CD4-positive, alpha-beta T cell (primary cell): ENCODE measurements around the gene GALNT18. TPM values are rescaled to one million over a fixed set of nuclear protein-coding genes. Genes with fewer than 3 reads are reported as not detected.

ENCODE experiments used
- ATAC-seq: fragments of 200-7000 bp; cut with Tn5 transposase; one replicate; pipeline ENCODE4 v1.10.0; 2022; ENCODE audit warnings: mild to moderate bottlenecking; ENCODE audit not compliant: poor library complexity
- CTCF ChIA-PET: fragments of 350-600 bp; sonication (Branson Sonifier 250); formaldehyde crosslinking; loops from one replicate; lab custom pipeline; 2021; ENCODE audit warnings: antibody characterized with exemption, inconsistent platforms; lab: Charles Lee
- POLR2A ChIA-PET: fragments of 350-600 bp; sonication (Branson Sonifier 250); formaldehyde crosslinking; loops from one replicate; lab custom pipeline; 2021; ENCODE audit warnings: antibody characterized with exemption, inconsistent platforms; lab: Charles Lee
- DNase-seq, 14 experiments: peaks; one replicate each; pipeline ENCODE4 v3.0.0-alpha.2; 2013 to 2020; ENCODE audit warnings: mixed read lengths in 2 of 14
- H3K27ac ChIP-seq, 2 donors: one replicate each; pipeline versions ENCODE4 v1.5.1 to v1.7.0; 2013; ENCODE audit warnings: low read length in 2 of 2, low read depth in 1 of 2, mild to moderate bottlenecking in 1 of 2
- H3K27me3 ChIP-seq, 2 experiments: 1 replicate in 1 of 2; 2 replicates in 1 of 2; pipeline versions ENCODE4 v1.6.1 to v1.7.0; 2013; ENCODE audit warnings: low read length in 2 of 2, control low read depth in 1 of 2, mild to moderate bottlenecking in 1 of 2, moderate library complexity in 1 of 2; ENCODE audit not compliant: insufficient read depth in 2 of 2, control insufficient read depth in 1 of 2
- H3K36me3 ChIP-seq: one replicate; pipeline ENCODE4 v1.6.1; 2013; ENCODE audit warnings: low read length, control low read depth; ENCODE audit not compliant: insufficient read depth
- H3K4me1 ChIP-seq: one replicate; pipeline ENCODE4 v1.6.1; 2013; ENCODE audit warnings: low read length, control low read depth; ENCODE audit not compliant: insufficient read depth
- H3K4me3 ChIP-seq: one replicate; pipeline ENCODE4 v1.5.1; 2013; ENCODE audit warnings: mild to moderate bottlenecking, low read length, moderate library complexity
- H3K9me3 ChIP-seq, 2 experiments: 1 replicate in 1 of 2; 2 replicates in 1 of 2; pipeline versions ENCODE4 v1.6.1 to v1.7.0; 2013; ENCODE audit warnings: low read length in 2 of 2, mild to moderate bottlenecking in 2 of 2, control low read depth in 1 of 2, moderate library complexity in 1 of 2; ENCODE audit not compliant: control insufficient read depth in 1 of 2, insufficient read depth in 1 of 2
- H3K27ac Mint-ChIP-seq: one replicate; pipeline ENCODE4 v1.8.0; 2020; ENCODE audit warnings: mixed read lengths
- H3K27me3 Mint-ChIP-seq: one replicate; pipeline ENCODE4 v1.8.0; 2021; ENCODE audit warnings: mixed read lengths
- H3K36me3 Mint-ChIP-seq: one replicate; pipeline ENCODE4 v1.8.0; 2021; ENCODE audit warnings: low read depth, mixed read lengths
- H3K4me1 Mint-ChIP-seq: one replicate; pipeline ENCODE4 v1.8.0; 2021; ENCODE audit warnings: low read depth, mixed read lengths
- H3K4me3 Mint-ChIP-seq: one replicate; pipeline ENCODE4 v1.8.0; 2020; ENCODE audit warnings: mild to moderate bottlenecking, mixed read lengths
- H3K9me3 Mint-ChIP-seq: one replicate; pipeline ENCODE4 v1.8.0; 2020; ENCODE audit warnings: mixed read lengths
- intact Hi-C, 2 experiments: fragments of 100-400 bp; cut with DNase I in 1 of 2; cut with micrococcal nuclease in 1 of 2; formaldehyde crosslinking; loops; one replicate each; pipeline versions ENCODE4 v1.15.1 to v1.9.0; 2023 to 2025; cut with DNase I, micrococcal nuclease
- total RNA-seq, 174 experiments: library from RNA in 2 of 174; stranded (reverse) in 2 of 174; gene quantifications; one replicate each; pipeline ENCODE4 v1.2.3 and lab custom pipeline; 2021 to 2026
- TF ChIP-seq, protein P1 (sequence below): fragments of 200-600 bp; IDR thresholded peaks from one replicate; pipeline ENCODE4 v1.8.0; 2022; ENCODE audit warnings: antibody characterized with exemption, mild to moderate bottlenecking

Gene GALNT18
- total RNA-seq, 2 experiments from 2014 or later = 0.08 TPM; not detected in 1

DNA sequence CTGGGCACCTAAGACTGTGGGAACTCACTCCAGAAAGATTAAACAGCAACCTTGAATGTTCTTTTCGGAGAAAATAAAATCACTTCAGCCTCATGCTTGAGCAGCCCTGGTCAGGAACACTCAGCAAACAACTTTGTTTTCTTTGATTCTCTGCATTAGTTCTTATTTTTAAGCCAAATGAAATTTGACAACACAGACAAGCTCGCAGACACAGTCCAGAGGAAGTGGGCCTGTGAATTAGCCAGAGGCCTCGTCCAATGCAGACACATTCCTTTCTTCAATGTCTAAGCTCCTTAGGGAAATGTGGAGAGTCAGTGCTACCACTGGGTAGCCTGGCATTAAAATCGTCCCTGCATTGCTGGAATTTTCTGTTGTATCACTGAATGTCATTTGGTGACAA lies 205.9 kb downstream of the GALNT18 start:
- H3K9me3 Mint-ChIP-seq = no peaks in the 10 kb centered on the region
- H3K4me3 ChIP-seq = no peak overlapping the region
- H3K27ac Mint-ChIP-seq = no peak overlapping the region
- intact Hi-C loops = no loop called here
- no peaks in the 10 kb centered on the region for H3K4me1 Mint-ChIP-seq
- H3K27ac ChIP-seq = no peak overlapping the region
- ATAC-seq = no peak
- no peak for DNase-seq
- ChIA-PET CTCF (no interaction called here), POLR2A (no interaction called here)
- TF ChIP-seq, protein P1, sequence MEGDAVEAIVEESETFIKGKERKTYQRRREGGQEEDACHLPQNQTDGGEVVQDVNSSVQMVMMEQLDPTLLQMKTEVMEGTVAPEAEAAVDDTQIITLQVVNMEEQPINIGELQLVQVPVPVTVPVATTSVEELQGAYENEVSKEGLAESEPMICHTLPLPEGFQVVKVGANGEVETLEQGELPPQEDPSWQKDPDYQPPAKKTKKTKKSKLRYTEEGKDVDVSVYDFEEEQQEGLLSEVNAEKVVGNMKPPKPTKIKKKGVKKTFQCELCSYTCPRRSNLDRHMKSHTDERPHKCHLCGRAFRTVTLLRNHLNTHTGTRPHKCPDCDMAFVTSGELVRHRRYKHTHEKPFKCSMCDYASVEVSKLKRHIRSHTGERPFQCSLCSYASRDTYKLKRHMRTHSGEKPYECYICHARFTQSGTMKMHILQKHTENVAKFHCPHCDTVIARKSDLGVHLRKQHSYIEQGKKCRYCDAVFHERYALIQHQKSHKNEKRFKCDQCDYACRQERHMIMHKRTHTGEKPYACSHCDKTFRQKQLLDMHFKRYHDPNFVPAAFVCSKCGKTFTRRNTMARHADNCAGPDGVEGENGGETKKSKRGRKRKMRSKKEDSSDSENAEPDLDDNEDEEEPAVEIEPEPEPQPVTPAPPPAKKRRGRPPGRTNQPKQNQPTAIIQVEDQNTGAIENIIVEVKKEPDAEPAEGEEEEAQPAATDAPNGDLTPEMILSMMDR = no peak
- no peaks in the 10 kb centered on the region for H3K4me1 ChIP-seq
- peaks cover 16% of the 10 kb centered on the region for H3K27me3 Mint-ChIP-seq
- no peaks in the 10 kb centered on the region for H3K36me3 Mint-ChIP-seq
- peaks cover 6 to 10% of the 10 kb centered on the region in 2 experiments for H3K27me3 ChIP-seq
- no peak overlapping the region for H3K4me3 Mint-ChIP-seq
- no peaks in the 10 kb centered on the region for H3K9me3 ChIP-seq
- H3K36me3 ChIP-seq = no peaks in the 10 kb centered on the region

DNA sequence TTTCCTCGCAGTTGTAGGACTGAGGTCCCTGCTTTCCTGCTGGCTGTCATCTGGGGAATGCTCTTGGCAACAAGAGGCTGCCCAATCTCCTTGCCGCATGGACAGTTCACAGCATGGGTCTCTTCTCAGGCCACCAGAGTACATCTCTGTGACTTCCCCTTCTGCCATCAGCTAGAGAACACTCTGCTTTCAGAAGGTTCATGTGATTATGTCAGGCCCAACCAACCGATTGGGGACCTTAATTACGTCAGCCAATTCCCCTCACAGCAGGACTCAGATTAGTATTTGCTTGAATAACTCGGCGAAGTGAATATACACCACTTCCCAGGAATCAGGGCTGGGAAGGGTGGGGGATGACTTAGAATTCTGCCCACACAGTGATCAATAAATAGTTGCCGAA lies 206.8 kb downstream of the GALNT18 start:
- peaks cover 25% of the 10 kb centered on the region for H3K27me3 Mint-ChIP-seq
- no peak overlapping the region for H3K27ac ChIP-seq
- peaks cover 6 to 10% of the 10 kb centered on the region in 2 experiments for H3K27me3 ChIP-seq
- H3K4me1 Mint-ChIP-seq = no peaks in the 10 kb centered on the region
- ATAC-seq (no peak), DNase-seq (no peak)
- no peaks in the 10 kb centered on the region for H3K36me3 Mint-ChIP-seq
- ChIA-PET POLR2A (no interaction called here), CTCF (no interaction called here)
- no peak overlapping the region for H3K4me3 ChIP-seq
- no peak overlapping the region for H3K27ac Mint-ChIP-seq
- H3K36me3 ChIP-seq = no peaks in the 10 kb centered on the region
- no peak overlapping the region for H3K4me3 Mint-ChIP-seq
- no peaks in the 10 kb centered on the region for H3K9me3 Mint-ChIP-seq
- no peaks in the 10 kb centered on the region for H3K9me3 ChIP-seq
- intact Hi-C loops = no loop called here
- no peaks in the 10 kb centered on the region for H3K4me1 ChIP-seq
- TF ChIP-seq, protein P1 = no peak

DNA sequence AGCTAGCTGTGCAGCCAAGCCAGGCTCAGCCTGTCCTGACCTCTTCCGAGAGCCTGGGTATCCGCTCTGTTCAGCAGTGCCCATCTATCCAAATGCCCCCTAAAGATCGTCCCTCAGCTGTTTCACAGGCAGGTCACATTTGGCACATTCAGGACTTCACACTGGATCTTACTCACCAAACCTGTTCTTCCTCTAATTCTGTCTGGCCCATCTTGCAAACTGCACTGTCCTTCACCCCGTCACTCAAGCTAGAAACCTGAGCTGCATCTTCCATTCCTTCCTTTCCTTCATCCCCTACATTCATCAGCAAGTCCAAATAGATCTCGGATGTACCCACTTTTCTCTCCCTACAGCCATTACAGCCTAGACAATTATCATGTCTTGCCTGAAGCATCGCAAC lies 208.0 kb downstream of the GALNT18 start:
- CTCF ChIA-PET = no interaction called here
- intact Hi-C loops = no loop called here

More for the DNA sequence above, 208.0 kb downstream of the GALNT18 start:
- TF ChIP-seq, protein P1 = no peak
- no peak overlapping the region for H3K27ac ChIP-seq
- H3K4me1 ChIP-seq = no peaks in the 10 kb centered on the region
- H3K9me3 Mint-ChIP-seq = no peaks in the 10 kb centered on the region
- H3K36me3 Mint-ChIP-seq = no peaks in the 10 kb centered on the region
- no peak overlapping the region for H3K4me3 Mint-ChIP-seq
- H3K4me3 ChIP-seq = no peak overlapping the region
- no peaks in the 10 kb centered on the region for H3K4me1 Mint-ChIP-seq
- DNase-seq (no peak), ATAC-seq (no peak)
- no peaks in the 10 kb centered on the region for H3K36me3 ChIP-seq
- H3K27me3 Mint-ChIP-seq = peaks cover 26% of the 10 kb centered on the region
- H3K27ac Mint-ChIP-seq = no peak overlapping the region
- POLR2A ChIA-PET = no interaction called here
- no peaks in the 10 kb centered on the region for H3K9me3 ChIP-seq
- H3K27me3 ChIP-seq = peaks cover 6 to 8% of the 10 kb centered on the region in 2 experiments
